Coronary artery (tissue), 2 donors: ENCODE data around the gene INPP5J.

Source experiments
- DNase-seq: peaks from one replicate; pipeline ENCODE4 v3.0.0-alpha.2; 2017; ENCODE audit warnings: low spot score
- H3K27ac ChIP-seq, 2 donors: fragments of 200-600 bp; sonication (generic); one replicate each; pipeline ENCODE4 v1.5.1; 2016 to 2019
- H3K4me3 ChIP-seq: fragments of 200-600 bp; sonication (generic); 2 replicates; pipeline ENCODE4 v1.5.1; 2016; ENCODE audit warnings: mild to moderate bottlenecking, moderate library complexity
- CTCF ChIP-seq: fragments of 200-600 bp; sonication (generic); IDR thresholded peaks from one replicate; pipeline ENCODE4 v1.5.1; 2019; ENCODE audit warnings: antibody characterized with exemption

Gene INPP5J

GRCh38 chr22:31130873-31131272 is 8.1 kb downstream of the INPP5J start:
- H3K4me3 ChIP-seq = no peak overlapping the region
- no peak for TF ChIP-seq CTCF
- no peak for DNase-seq
- H3K27ac ChIP-seq = no peak overlapping the region

- no peak overlapping the region for H3K4me3 ChIP-seq
- TF ChIP-seq CTCF = no peak
- H3K27ac ChIP-seq = no peak overlapping the region
- no peak for DNase-seq
Observed at GRCh38 chr22:31133911-31134310, 11.1 kb downstream of the INPP5J start.

GRCh38 chr22:31134688-31135087 is 11.9 kb downstream of the INPP5J start:
- Histone ChIP-seq H3K27ac (no peak overlapping the region), H3K4me3 (no peak overlapping the region)
- no peak for TF ChIP-seq CTCF
- no peak for DNase-seq

GRCh38 chr22:31135706-31136105 is 12.9 kb downstream of the INPP5J start:
- TF ChIP-seq CTCF = no peak
- H3K27ac ChIP-seq = no peak overlapping the region
- DNase-seq = no peak

GRCh38 chr22:31136155-31136554 is 13.4 kb downstream of the INPP5J start:
- Histone ChIP-seq H3K27ac (no peak overlapping the region), H3K4me3 (no peak overlapping the region)
- DNase-seq = no peak
- no peak for TF ChIP-seq CTCF

More at GRCh38 chr22:31135706-31136105, 12.9 kb downstream of the INPP5J start:
- no peak overlapping the region for H3K4me3 ChIP-seq

GRCh38 chr22:31136711-31137110 is 13.9 kb downstream of the INPP5J start:
- no peak overlapping the region for H3K4me3 ChIP-seq
- no peak for TF ChIP-seq CTCF
- no peak overlapping the region for H3K27ac ChIP-seq
- no peak for DNase-seq

- no peak for TF ChIP-seq CTCF
- Histone ChIP-seq H3K4me3 (no peak overlapping the region), H3K27ac (no peak overlapping the region)
- no peak for DNase-seq
Observed at GRCh38 chr22:31137721-31138120, 15.0 kb downstream of the INPP5J start.
